ENCODE results near the gene OTUB2.

DNA sequence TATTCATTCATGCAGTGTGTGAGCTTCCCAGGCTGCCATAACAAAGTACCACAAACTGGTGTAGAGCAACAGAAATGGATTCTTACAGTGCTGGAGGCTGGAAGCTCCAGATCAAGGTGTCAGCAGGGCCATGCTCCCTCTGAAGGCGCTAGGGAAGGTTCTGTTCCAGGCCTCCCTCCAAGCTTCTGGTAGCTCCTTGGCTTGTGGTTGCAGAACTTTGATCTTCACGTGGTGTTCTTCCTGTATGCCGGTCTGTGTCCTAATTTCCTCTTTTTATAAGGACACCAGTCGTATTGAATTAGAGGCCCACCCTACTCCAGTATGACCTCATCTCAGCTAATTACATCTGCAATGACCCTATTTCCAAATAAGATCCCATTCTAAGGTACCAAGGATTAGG, 3.1 kb downstream of the OTUB2 start:
- TF ChIP-seq TAF1 (IDR thresholded peaks at IDR 0.05; ENCODE audit: low read depth, low read length) = no peak
- TF ChIP-seq POLR2AphosphoS5 (IDR thresholded peaks at IDR 0.05; ENCODE audit: low read depth, low read length) = no peak
- TF ChIP-seq POLR2A (IDR thresholded peaks at IDR 0.05; ENCODE audit: low read depth, low read length) = no peak
- no peak for TF ChIP-seq PAX5 (IDR thresholded peaks at IDR 0.05; ENCODE audit: insufficient read depth, low read length, severe bottlenecking)
